Uterus (tissue), 4 donors: ENCODE measurements around the gene OSBPL7. TPM values are rescaled to one million over a fixed set of nuclear protein-coding genes. Genes with fewer than 3 reads are reported as not detected.

Experiments used
- DNase-seq, 2 donors: peaks; one replicate each; pipeline ENCODE4 v3.0.0-alpha.2; 2019 to 2020
- H3K27ac ChIP-seq, 2 donors: fragments of 200-600 bp; sonication (generic); 1 replicate in 1 of 2; 2 replicates in 1 of 2; pipeline ENCODE4 v1.5.1; 2016 to 2018
- H3K27me3 ChIP-seq, 2 donors: fragments of 200-600 bp; sonication (generic); one replicate each; pipeline ENCODE4 v1.5.1; 2018 to 2019; ENCODE audit warnings: control low read depth in 1 of 2
- H3K36me3 ChIP-seq, 2 donors: fragments of 200-600 bp; sonication (generic); one replicate each; pipeline ENCODE4 v1.5.1; 2019; ENCODE audit warnings: control low read depth in 1 of 2
- H3K4me1 ChIP-seq, 2 donors: fragments of 200-600 bp; sonication (generic); one replicate each; pipeline ENCODE4 v1.5.1; 2018 to 2019; ENCODE audit warnings: control low read depth in 1 of 2
- H3K4me3 ChIP-seq, 2 donors: fragments of 200-600 bp; sonication (generic); 1 replicate in 1 of 2; 2 replicates in 1 of 2; pipeline ENCODE4 v1.5.1; 2018 to 2019; ENCODE audit warnings: mild to moderate bottlenecking in 1 of 2
- H3K9me3 ChIP-seq, 2 donors: fragments of 200-600 bp; sonication (generic); one replicate each; pipeline ENCODE4 v1.5.1; 2019; ENCODE audit warnings: control low read depth in 1 of 2
- CTCF ChIP-seq, 4 experiments: fragments of 200-600 bp in 2 of 4; fragments of 450-650 bp in 2 of 4; sonication (generic) in 2 of 4; IDR thresholded peaks; one replicate each; pipeline ENCODE4 v1.5.1; 2016 to 2019; ENCODE audit warnings: antibody characterized with exemption in 4 of 4, mild to moderate bottlenecking in 2 of 4, moderate library complexity in 1 of 4
- POLR2A ChIP-seq, 2 donors: fragments of 450-650 bp; IDR thresholded peaks; one replicate each; pipeline ENCODE4 v1.6.1; 2016; ENCODE audit warnings: antibody characterized with exemption in 2 of 2, mild to moderate bottlenecking in 1 of 2, moderate library complexity in 1 of 2
- intact Hi-C: fragments of 100-400 bp; cut with DNase I; formaldehyde crosslinking; loops from one replicate; pipeline ENCODE4 v1.15.1; 2023; ENCODE audit warnings: low total_unique reads
- total RNA-seq, 4 donors: library from RNA; depleted of rRNA in 3 of 4; stranded (reverse); fragments of >200 nt in 3 of 4; gene quantifications; one replicate each; pipeline versions ENCODE4 v1.1.0 to v1.2.4, GENCODE V29; 2014 to 2023
- donor health status: DM: yes; HTN: yes; CAD: no.

OSBPL7 gene
- total RNA-seq, 4 donors from 2014 or later = 1.0 to 23.4 (median 10.7) TPM

GRCh38 chr17:47844814-47845715 is 23.5 kb upstream of the OSBPL7 start:
- intact Hi-C loops = no loop called here
- Histone ChIP-seq H3K27ac (no peak overlapping the region), H3K9me3 (no peaks in the 10 kb centered on the region), H3K4me1 (no peaks in the 10 kb centered on the region), H3K4me3 (no peak overlapping the region), H3K36me3 (no peaks in the 10 kb centered on the region), H3K27me3 (peaks cover 5% of the 10 kb centered on the region in 2 donors)
- no peak for DNase-seq
- TF ChIP-seq POLR2A (IDR thresholded peaks at IDR 0.05) (no peak), CTCF (IDR thresholded peaks at IDR 0.05) (no peak)

- Histone ChIP-seq H3K9me3 (no peaks in the 10 kb centered on the region), H3K36me3 (no peaks in the 10 kb centered on the region), H3K4me1 (no peaks in the 10 kb centered on the region), H3K4me3 (no peak overlapping the region), H3K27me3 (peaks cover 5% of the 10 kb centered on the region in 2 donors), H3K27ac (no peak overlapping the region)
- TF ChIP-seq CTCF (IDR thresholded peaks at IDR 0.05) (no peak), POLR2A (IDR thresholded peaks at IDR 0.05) (no peak)
- intact Hi-C loops = no loop called here
- DNase-seq = no peak
These were observed 22.6 kb upstream of the OSBPL7 start for GRCh38 chr17:47844227-47844626.

- Histone ChIP-seq H3K27ac (no peak overlapping the region), H3K36me3 (no peaks in the 10 kb centered on the region), H3K9me3 (no peaks in the 10 kb centered on the region), H3K27me3 (peaks cover 5% of the 10 kb centered on the region in 2 donors), H3K4me1 (no peaks in the 10 kb centered on the region), H3K4me3 (no peak overlapping the region)
- intact Hi-C loops = no loop called here
- no peak for TF ChIP-seq CTCF (IDR thresholded peaks at IDR 0.05)
- no peak for TF ChIP-seq POLR2A (IDR thresholded peaks at IDR 0.05)
- DNase-seq = no peak
These were observed 21.8 kb upstream of the OSBPL7 start for GRCh38 chr17:47843391-47843730.

GRCh38 chr17:47841488-47842291 is 20.1 kb upstream of the OSBPL7 start:
- H3K9me3 ChIP-seq = no peaks in the 10 kb centered on the region
- H3K27me3 ChIP-seq = peaks cover 0 to 3% of the 10 kb centered on the region in 2 donors
- no peak for TF ChIP-seq POLR2A (IDR thresholded peaks at IDR 0.05)
- no peak for TF ChIP-seq CTCF (IDR thresholded peaks at IDR 0.05)
- intact Hi-C loops = loop anchor here (2.0 kb wide), 1 partner anchor 49 kb away; no protein-coding TSS in a partner anchor
- H3K27ac ChIP-seq = peak overlapping the region; percentile 69 to 78
- no peak for DNase-seq
- peak overlapping the region in 1 of 2 donors; percentile 68 for H3K4me3 ChIP-seq
- no peaks in the 10 kb centered on the region for H3K4me1 ChIP-seq
- no peaks in the 10 kb centered on the region for H3K36me3 ChIP-seq
